ENCODE results near the gene ST8SIA5. TPM values are rescaled to one million over a fixed set of nuclear protein-coding genes. Genes with fewer than 3 reads are reported as not detected.

The ST8SIA5 gene
- polyA plus RNA-seq, 3 donors = not detected

- Histone ChIP-seq H3K4me2 (replicated peaks; ENCODE audit: extremely low read depth, low read length, poor library complexity, severe bottlenecking) (no peak overlapping the region), H3K9ac (ENCODE audit: insufficient read depth, low read length, poor library complexity, severe bottlenecking) (no peak overlapping the region), H4K20me1 (ENCODE audit: insufficient read depth, low read length) (no peaks in the 10 kb centered on the region), H3K79me2 (ENCODE audit: insufficient read depth, low read length) (no peaks in the 10 kb centered on the region), H2AFZ (ENCODE audit: insufficient read depth, low read depth, low read length, poor library complexity, severe bottlenecking) (no peak overlapping the region), H3K27ac (ENCODE audit: low read depth in 1 of 2, low read length in 2 of 2) (no peak overlapping the region), H3K9me3 (replicated peaks in 1 of 2; ENCODE audit: control insufficient read depth in 1 of 2, insufficient read depth in 1 of 2, low read length in 2 of 2) (peaks cover 0 to 5% of the 10 kb centered on the region in 2 donors), H3K27me3 (ENCODE audit: control insufficient read depth in 2 of 2, insufficient read depth in 2 of 2, low read length in 2 of 2) (peaks cover 15 to 17% of the 10 kb centered on the region in 2 donors), H3K36me3 (replicated peaks in 1 of 2; ENCODE audit: control insufficient read depth in 1 of 2, insufficient read depth in 2 of 2, low read length in 2 of 2) (no peaks in the 10 kb centered on the region), H3K4me3 (replicated peaks in 1 of 3; ENCODE audit: low read depth in 2 of 3, low read length in 3 of 3) (no peak overlapping the region), H3K4me1 (ENCODE audit: control insufficient read depth in 1 of 2, insufficient read depth in 2 of 2, low read length in 2 of 2) (peaks cover 14 to 31% of the 10 kb centered on the region in 2 donors)
- no peak for DNase-seq
- intact Hi-C loops (cut with micrococcal nuclease) = no loop called here
- Mint-ChIP-seq H3K36me3 (no peaks in the 10 kb centered on the region), H3K27ac (no peak overlapping the region), H3K4me3 (no peak overlapping the region), H3K4me1 (peaks cover 22% of the 10 kb centered on the region), H3K9me3 (peaks cover 2 to 16% (median 8%) of the 10 kb centered on the region in 7 donors), H3K27me3 (ENCODE audit: low read depth in 3 of 3) (peaks cover 19 to 30% (median 24%) of the 10 kb centered on the region in 3 donors)
- TF ChIP-seq, protein P1, sequence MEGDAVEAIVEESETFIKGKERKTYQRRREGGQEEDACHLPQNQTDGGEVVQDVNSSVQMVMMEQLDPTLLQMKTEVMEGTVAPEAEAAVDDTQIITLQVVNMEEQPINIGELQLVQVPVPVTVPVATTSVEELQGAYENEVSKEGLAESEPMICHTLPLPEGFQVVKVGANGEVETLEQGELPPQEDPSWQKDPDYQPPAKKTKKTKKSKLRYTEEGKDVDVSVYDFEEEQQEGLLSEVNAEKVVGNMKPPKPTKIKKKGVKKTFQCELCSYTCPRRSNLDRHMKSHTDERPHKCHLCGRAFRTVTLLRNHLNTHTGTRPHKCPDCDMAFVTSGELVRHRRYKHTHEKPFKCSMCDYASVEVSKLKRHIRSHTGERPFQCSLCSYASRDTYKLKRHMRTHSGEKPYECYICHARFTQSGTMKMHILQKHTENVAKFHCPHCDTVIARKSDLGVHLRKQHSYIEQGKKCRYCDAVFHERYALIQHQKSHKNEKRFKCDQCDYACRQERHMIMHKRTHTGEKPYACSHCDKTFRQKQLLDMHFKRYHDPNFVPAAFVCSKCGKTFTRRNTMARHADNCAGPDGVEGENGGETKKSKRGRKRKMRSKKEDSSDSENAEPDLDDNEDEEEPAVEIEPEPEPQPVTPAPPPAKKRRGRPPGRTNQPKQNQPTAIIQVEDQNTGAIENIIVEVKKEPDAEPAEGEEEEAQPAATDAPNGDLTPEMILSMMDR (IDR thresholded peaks at IDR 0.05) = no peak
- WGBS (ENCODE audit: insufficient coverage) = 90% methylated on average over 8 of the region's 8 CpGs
These were observed 5.0 kb downstream of the ST8SIA5 start for GRCh38 chr18:46751882-46752281.

DNA sequence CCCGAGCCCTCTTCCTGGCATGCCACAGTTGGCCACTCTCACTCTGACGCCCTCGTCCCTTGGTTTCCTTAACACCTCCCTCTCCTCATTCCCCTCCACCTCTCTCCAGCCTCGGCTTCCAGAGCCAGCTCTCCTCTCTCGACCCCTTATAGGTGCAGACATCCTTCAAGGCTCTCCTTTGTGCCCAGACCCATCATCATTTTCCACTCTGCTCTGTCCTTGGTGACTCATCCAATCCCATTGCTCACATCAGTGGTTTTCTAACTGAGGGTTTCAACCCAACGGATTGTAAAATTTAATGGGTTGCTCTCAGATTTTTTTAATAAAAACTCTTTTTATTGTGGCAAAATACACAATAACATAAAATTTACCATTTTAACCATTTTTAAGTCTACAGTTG lies 6.2 kb downstream of the ST8SIA5 start:
- Mint-ChIP-seq H3K27me3 (ENCODE audit: low read depth in 3 of 3) (peaks cover 14 to 21% (median 18%) of the 10 kb centered on the region in 3 donors), H3K4me3 (no peak overlapping the region)
- H3K4me3 ChIP-seq (replicated peaks in 1 of 3; ENCODE audit: low read depth in 2 of 3, low read length in 3 of 3) = no peak overlapping the region

More for the DNA sequence above, 6.2 kb downstream of the ST8SIA5 start:
- Mint-ChIP-seq H3K4me1 (peaks cover 18% of the 10 kb centered on the region), H3K27ac (no peak overlapping the region), H3K9me3 (peaks cover 2 to 15% (median 7%) of the 10 kb centered on the region in 7 donors), H3K36me3 (no peaks in the 10 kb centered on the region)
- H3K9ac ChIP-seq (ENCODE audit: insufficient read depth, low read length, poor library complexity, severe bottlenecking) = no peak overlapping the region
- no peaks in the 10 kb centered on the region for H3K79me2 ChIP-seq (ENCODE audit: insufficient read depth, low read length)
- no peaks in the 10 kb centered on the region for H4K20me1 ChIP-seq (ENCODE audit: insufficient read depth, low read length)
- TF ChIP-seq, protein P1 (IDR thresholded peaks at IDR 0.05) = no peak
- H3K27ac ChIP-seq (ENCODE audit: low read depth in 1 of 2, low read length in 2 of 2) = no peak overlapping the region
- no peak overlapping the region for H3K4me2 ChIP-seq (replicated peaks; ENCODE audit: extremely low read depth, low read length, poor library complexity, severe bottlenecking)
- 74% methylated on average over 5 of the region's 6 CpGs for WGBS (ENCODE audit: insufficient coverage)
- peaks cover 3 to 9% of the 10 kb centered on the region in 2 donors for H3K27me3 ChIP-seq (ENCODE audit: control insufficient read depth in 2 of 2, insufficient read depth in 2 of 2, low read length in 2 of 2)
- H3K36me3 ChIP-seq (replicated peaks in 1 of 2; ENCODE audit: control insufficient read depth in 1 of 2, insufficient read depth in 2 of 2, low read length in 2 of 2) = no peaks in the 10 kb centered on the region
- H3K9me3 ChIP-seq (replicated peaks in 1 of 2; ENCODE audit: control insufficient read depth in 1 of 2, insufficient read depth in 1 of 2, low read length in 2 of 2) = peaks cover 0 to 5% of the 10 kb centered on the region in 2 donors
- peaks cover 11 to 19% of the 10 kb centered on the region in 2 donors for H3K4me1 ChIP-seq (ENCODE audit: control insufficient read depth in 1 of 2, insufficient read depth in 2 of 2, low read length in 2 of 2)
- no peak for DNase-seq
- no peak overlapping the region for H2AFZ ChIP-seq (ENCODE audit: insufficient read depth, low read depth, low read length, poor library complexity, severe bottlenecking)
- intact Hi-C loops (cut with micrococcal nuclease) = no loop called here

All from CD14-positive monocyte (primary cell).